ENCODE data around the gene ADARB2.

The ADARB2 gene

DNA sequence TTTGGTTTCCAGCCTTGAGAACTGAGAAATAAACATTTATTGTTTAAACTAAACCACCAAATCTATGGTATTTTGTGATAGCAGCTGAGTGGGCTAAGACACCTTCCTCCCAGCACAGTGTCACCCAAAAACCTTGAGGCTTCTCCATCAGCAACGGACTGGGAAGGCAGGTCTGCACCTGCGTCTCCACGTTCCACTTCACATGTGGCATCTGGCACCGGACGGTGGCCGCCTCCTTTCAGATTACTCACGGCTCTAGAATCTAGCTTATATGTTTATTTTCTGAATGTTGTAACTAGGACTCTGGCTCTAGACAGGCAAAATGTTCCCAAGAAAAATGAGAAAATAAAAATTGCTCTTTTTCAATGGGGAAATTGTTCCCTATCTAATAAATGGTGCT, 201.0 kb downstream of the ADARB2 start:
- no peaks in the 10 kb centered on the region for H3K9me3 ChIP-seq (ENCODE audit: control insufficient read depth in 1 of 2, low read length in 2 of 2)
- H3K27ac ChIP-seq (ENCODE audit: low read length) = no peak overlapping the region
- H3K27me3 ChIP-seq (ENCODE audit: low read depth, low read length) = no peaks in the 10 kb centered on the region
- H3K4me3 ChIP-seq (ENCODE audit: low read depth in 1 of 2, low read length in 2 of 2) = no peak overlapping the region
- H3K36me3 ChIP-seq (ENCODE audit: control insufficient read depth in 1 of 2, insufficient read depth in 2 of 2, low read length in 2 of 2) = no peaks in the 10 kb centered on the region
- no peaks in the 10 kb centered on the region for H3K4me1 ChIP-seq (ENCODE audit: control insufficient read depth in 1 of 2, insufficient read depth in 2 of 2, low read length in 2 of 2)

DNA sequence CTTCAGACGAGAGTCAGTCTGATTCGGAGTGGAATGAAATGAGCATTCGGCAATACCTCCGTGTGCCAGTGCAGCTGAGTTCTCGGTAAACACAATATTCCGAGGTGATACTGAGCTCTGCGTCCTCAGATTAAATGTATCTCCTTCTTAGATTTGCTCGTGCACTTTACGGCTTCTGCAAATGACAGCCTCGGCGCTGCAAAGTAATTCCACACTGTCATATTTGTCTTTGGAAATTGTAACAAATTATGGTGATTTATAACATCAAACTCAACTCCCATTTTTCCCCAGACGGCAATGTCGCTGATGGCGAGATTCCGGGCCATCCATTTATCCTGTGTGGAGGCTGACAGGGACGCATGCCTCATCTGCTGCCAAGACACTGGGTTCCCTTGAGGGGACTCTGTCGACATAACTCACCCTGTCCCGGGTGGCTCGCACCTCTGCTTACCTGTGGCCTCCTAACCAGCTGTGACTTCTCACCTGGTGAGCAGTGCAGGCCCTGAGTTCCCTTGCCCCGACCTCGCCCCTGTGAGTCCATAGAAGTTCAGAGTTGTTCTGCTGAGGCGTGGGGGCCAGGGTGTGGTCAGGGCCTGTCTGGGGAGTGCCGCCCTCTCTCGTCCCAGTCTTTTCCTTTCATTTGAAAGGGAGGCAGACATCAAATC, 201.9 kb downstream of the ADARB2 start:
- Histone ChIP-seq H3K9me3 (ENCODE audit: control insufficient read depth in 1 of 2, low read length in 2 of 2) (no peaks in the 10 kb centered on the region), H3K36me3 (ENCODE audit: control insufficient read depth in 1 of 2, insufficient read depth in 2 of 2, low read length in 2 of 2) (no peaks in the 10 kb centered on the region), H3K4me3 (ENCODE audit: low read depth in 1 of 2, low read length in 2 of 2) (no peak overlapping the region), H3K4me1 (ENCODE audit: control insufficient read depth in 1 of 2, insufficient read depth in 2 of 2, low read length in 2 of 2) (no peaks in the 10 kb centered on the region), H3K27ac (ENCODE audit: low read length) (no peak overlapping the region), H3K27me3 (ENCODE audit: low read depth, low read length) (no peaks in the 10 kb centered on the region)

- Histone ChIP-seq H3K36me3 (ENCODE audit: control insufficient read depth in 1 of 2, insufficient read depth in 2 of 2, low read length in 2 of 2) (no peaks in the 10 kb centered on the region), H3K27ac (ENCODE audit: low read length) (no peak overlapping the region), H3K27me3 (ENCODE audit: low read depth, low read length) (no peaks in the 10 kb centered on the region), H3K9me3 (ENCODE audit: control insufficient read depth in 1 of 2, low read length in 2 of 2) (no peaks in the 10 kb centered on the region), H3K4me3 (ENCODE audit: low read depth in 1 of 2, low read length in 2 of 2) (no peak overlapping the region), H3K4me1 (ENCODE audit: control insufficient read depth in 1 of 2, insufficient read depth in 2 of 2, low read length in 2 of 2) (no peaks in the 10 kb centered on the region)
Measured at GRCh38 chr10:1534820-1535219, 202.5 kb downstream of the ADARB2 start.

DNA sequence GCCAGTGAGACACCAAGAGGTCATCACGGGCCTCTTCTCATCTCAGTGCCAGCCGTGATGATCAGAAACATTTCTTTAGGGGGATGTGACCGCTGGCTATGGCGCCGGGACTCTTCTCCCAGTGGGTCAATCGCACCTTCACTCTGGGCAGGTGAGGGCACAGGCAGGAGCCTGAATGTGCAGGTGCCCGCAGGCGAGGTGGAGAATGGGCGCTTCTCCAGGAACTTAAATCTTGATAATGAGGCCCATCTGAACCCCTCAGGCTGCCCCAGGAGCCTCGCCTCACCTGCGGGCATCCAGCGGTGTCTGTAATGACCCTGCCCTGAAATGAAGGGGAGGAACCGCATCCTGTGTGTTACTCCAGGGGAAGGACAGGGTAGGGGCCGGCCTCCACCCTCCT, 204.7 kb downstream of the ADARB2 start:
- no peaks in the 10 kb centered on the region for H3K27me3 ChIP-seq (ENCODE audit: low read depth, low read length)
- no peaks in the 10 kb centered on the region for H3K4me1 ChIP-seq (ENCODE audit: control insufficient read depth in 1 of 2, insufficient read depth in 2 of 2, low read length in 2 of 2)
- H3K36me3 ChIP-seq (ENCODE audit: control insufficient read depth in 1 of 2, insufficient read depth in 2 of 2, low read length in 2 of 2) = no peaks in the 10 kb centered on the region
- no peak overlapping the region for H3K27ac ChIP-seq (ENCODE audit: low read length)
- H3K4me3 ChIP-seq (ENCODE audit: low read depth in 1 of 2, low read length in 2 of 2) = no peak overlapping the region
- H3K9me3 ChIP-seq (ENCODE audit: control insufficient read depth in 1 of 2, low read length in 2 of 2) = no peaks in the 10 kb centered on the region

DNA sequence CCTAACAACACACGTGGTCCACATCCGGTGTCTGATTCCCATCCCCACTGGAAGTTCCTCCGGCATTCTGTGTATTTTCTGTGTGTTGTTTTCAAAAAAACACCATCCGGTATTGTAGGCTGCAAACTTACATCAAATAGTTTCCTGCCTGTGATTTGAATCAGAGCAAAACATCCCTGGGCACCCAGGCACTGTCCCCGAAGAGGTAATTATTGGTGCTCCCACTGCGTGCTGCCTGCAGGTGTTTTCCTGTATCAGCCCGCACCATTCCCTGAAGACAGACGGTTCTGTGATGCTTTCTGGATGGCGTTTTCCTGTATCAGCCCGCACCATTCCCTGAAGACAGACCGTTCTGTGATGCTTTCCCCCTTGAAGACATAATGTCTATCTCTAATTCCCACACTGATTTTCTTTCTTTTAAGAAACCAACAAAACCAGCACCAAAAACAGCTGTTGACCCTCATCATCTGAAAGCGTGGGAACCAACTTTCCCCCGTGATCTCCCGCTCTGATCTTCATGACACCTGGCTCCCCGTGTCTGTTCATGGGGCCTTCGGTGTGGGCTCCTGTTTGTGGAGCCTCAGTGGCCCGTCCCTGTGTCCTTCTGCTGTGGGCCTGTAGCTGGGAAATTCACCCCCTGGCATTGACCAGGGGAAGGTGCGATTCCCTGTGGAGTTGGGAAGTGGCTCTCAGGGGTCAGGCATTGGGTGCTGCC, 205.3 kb downstream of the ADARB2 start:
- H3K4me1 ChIP-seq (ENCODE audit: control insufficient read depth in 1 of 2, insufficient read depth in 2 of 2, low read length in 2 of 2) = no peaks in the 10 kb centered on the region
- no peaks in the 10 kb centered on the region for H3K27me3 ChIP-seq (ENCODE audit: low read depth, low read length)
- no peaks in the 10 kb centered on the region for H3K36me3 ChIP-seq (ENCODE audit: control insufficient read depth in 1 of 2, insufficient read depth in 2 of 2, low read length in 2 of 2)
- H3K27ac ChIP-seq (ENCODE audit: low read length) = no peak overlapping the region
- H3K4me3 ChIP-seq (ENCODE audit: low read depth in 1 of 2, low read length in 2 of 2) = no peak overlapping the region
- no peaks in the 10 kb centered on the region for H3K9me3 ChIP-seq (ENCODE audit: control insufficient read depth in 1 of 2, low read length in 2 of 2)

- H3K27ac ChIP-seq (ENCODE audit: low read length) = no peak overlapping the region
- H3K27me3 ChIP-seq (ENCODE audit: low read depth, low read length) = no peaks in the 10 kb centered on the region
- H3K36me3 ChIP-seq (ENCODE audit: control insufficient read depth in 1 of 2, insufficient read depth in 2 of 2, low read length in 2 of 2) = no peaks in the 10 kb centered on the region
Measured at GRCh38 chr10:1530871-1531517, 206.3 kb downstream of the ADARB2 start.

DNA sequence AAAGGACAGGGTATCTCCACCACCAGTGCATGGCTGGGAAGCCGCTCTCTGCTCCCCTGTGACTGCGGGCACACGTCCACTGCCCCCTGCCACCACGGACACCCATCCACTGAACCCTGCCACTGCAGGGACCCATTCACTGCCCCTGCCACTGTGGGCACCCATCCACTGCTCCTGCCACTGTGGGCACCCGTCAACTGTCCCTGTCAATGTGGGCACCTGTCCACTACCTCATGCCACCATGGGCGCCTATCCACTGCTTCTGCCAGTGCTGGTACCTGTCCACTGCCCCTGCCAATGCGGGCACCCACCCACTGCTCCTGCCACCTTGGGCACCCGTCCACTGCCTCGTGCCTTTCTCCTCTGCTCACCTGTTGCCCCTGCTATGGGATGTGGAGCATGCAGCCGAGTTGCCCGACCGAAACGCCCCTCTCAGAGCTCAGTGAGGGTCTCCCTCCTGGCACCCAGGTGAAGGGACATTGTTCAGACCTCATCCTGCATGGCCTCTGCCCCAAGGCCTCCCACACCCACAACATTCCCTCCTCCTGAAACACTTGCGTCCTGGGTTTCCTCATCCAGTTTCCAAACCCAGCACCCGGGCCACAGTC, 207.4 kb downstream of the ADARB2 start:
- Histone ChIP-seq H3K27ac (ENCODE audit: low read length) (no peak overlapping the region), H3K27me3 (ENCODE audit: low read depth, low read length) (no peaks in the 10 kb centered on the region), H3K9me3 (ENCODE audit: control insufficient read depth in 1 of 2, low read length in 2 of 2) (no peaks in the 10 kb centered on the region)

More at GRCh38 chr10:1530871-1531517, 206.3 kb downstream of the ADARB2 start:
- Histone ChIP-seq H3K4me3 (ENCODE audit: low read depth in 1 of 2, low read length in 2 of 2) (no peak overlapping the region), H3K9me3 (ENCODE audit: control insufficient read depth in 1 of 2, low read length in 2 of 2) (no peaks in the 10 kb centered on the region), H3K4me1 (ENCODE audit: control insufficient read depth in 1 of 2, insufficient read depth in 2 of 2, low read length in 2 of 2) (no peaks in the 10 kb centered on the region)

DNA sequence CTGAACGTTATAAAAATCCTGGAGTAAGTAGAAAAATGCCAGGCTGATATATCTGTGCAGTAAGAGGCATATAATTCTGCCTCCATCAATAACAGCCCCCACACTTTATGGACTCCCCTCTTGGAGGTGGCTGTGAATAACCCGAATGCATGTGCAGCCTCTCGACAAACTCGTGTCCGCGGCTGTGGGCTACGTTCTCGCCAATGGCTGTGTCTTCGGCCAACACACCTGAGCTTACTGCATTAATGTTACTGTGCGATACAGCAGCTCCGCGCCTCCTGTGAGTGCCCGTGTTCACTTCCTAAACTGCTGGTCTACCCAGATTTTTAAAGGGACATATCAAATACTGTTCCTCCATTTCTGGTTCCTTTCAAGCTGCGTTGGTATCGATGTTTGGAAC, 209.4 kb downstream of the ADARB2 start:
- Histone ChIP-seq H3K36me3 (ENCODE audit: control insufficient read depth in 1 of 2, insufficient read depth in 2 of 2, low read length in 2 of 2) (no peaks in the 10 kb centered on the region), H3K9me3 (ENCODE audit: control insufficient read depth in 1 of 2, low read length in 2 of 2) (no peaks in the 10 kb centered on the region), H3K27ac (ENCODE audit: low read length) (no peak overlapping the region), H3K4me1 (ENCODE audit: control insufficient read depth in 1 of 2, insufficient read depth in 2 of 2, low read length in 2 of 2) (no peaks in the 10 kb centered on the region), H3K27me3 (ENCODE audit: low read depth, low read length) (no peaks in the 10 kb centered on the region), H3K4me3 (ENCODE audit: low read depth in 1 of 2, low read length in 2 of 2) (no peak overlapping the region)

More for the DNA sequence above, 207.4 kb downstream of the ADARB2 start:
- no peaks in the 10 kb centered on the region for H3K4me1 ChIP-seq (ENCODE audit: control insufficient read depth in 1 of 2, insufficient read depth in 2 of 2, low read length in 2 of 2)
- H3K4me3 ChIP-seq (ENCODE audit: low read depth in 1 of 2, low read length in 2 of 2) = no peak overlapping the region
- H3K36me3 ChIP-seq (ENCODE audit: control insufficient read depth in 1 of 2, insufficient read depth in 2 of 2, low read length in 2 of 2) = no peaks in the 10 kb centered on the region

- no peaks in the 10 kb centered on the region for H3K36me3 ChIP-seq (ENCODE audit: control insufficient read depth in 1 of 2, insufficient read depth in 2 of 2, low read length in 2 of 2)
- H3K27ac ChIP-seq (ENCODE audit: low read length) = no peak overlapping the region
- H3K4me1 ChIP-seq (ENCODE audit: control insufficient read depth in 1 of 2, insufficient read depth in 2 of 2, low read length in 2 of 2) = no peaks in the 10 kb centered on the region
- no peaks in the 10 kb centered on the region for H3K27me3 ChIP-seq (ENCODE audit: low read depth, low read length)
- no peaks in the 10 kb centered on the region for H3K9me3 ChIP-seq (ENCODE audit: control insufficient read depth in 1 of 2, low read length in 2 of 2)
- H3K4me3 ChIP-seq (ENCODE audit: low read depth in 1 of 2, low read length in 2 of 2) = peak overlapping the region in 1 of 2 donors; percentile 15
Measured at GRCh38 chr10:1526436-1527055, 210.8 kb downstream of the ADARB2 start.

DNA sequence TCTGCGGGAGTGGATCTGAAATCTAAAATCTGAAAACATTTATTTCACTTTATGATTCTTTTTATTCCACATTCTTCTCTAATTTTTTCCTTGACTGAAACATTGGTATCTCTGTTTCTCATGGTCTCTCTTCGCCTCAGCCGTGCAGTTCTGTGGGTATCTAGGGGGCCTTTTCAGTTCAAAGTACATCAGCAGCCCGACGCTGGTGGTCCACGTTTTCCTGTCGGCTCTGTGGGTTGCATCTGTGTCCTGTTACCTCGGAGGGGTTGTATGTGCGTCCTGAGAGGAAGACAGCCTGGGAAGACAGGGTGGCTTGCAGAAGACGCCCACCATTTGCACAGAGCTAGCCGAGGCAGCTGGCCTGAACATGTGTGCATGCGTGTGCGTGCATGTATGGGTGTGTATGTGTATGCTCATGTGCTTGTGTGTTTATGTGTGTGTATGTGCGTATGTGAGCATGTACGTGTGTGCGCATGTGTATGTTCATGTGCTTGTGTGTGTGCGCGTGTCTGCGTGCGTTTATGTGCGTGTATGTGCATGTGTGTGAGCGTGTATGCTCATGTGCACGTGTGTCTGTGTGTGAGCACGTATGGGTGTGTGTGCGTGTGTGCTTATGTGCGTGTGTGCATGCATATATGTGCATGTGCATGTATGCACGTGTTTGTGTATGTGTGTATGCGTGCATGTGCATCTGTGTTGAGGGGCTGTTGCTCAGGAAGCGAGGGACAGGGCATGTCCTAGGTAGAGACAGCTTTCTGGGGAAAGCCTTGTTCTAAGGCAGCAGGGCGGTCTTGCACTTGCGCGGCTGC, 211.8 kb downstream of the ADARB2 start:
- H3K4me3 ChIP-seq (ENCODE audit: low read depth in 1 of 2, low read length in 2 of 2) = no peak overlapping the region
- no peaks in the 10 kb centered on the region for H3K36me3 ChIP-seq (ENCODE audit: control insufficient read depth in 1 of 2, insufficient read depth in 2 of 2, low read length in 2 of 2)
- no peaks in the 10 kb centered on the region for H3K27me3 ChIP-seq (ENCODE audit: low read depth, low read length)
- no peaks in the 10 kb centered on the region for H3K4me1 ChIP-seq (ENCODE audit: control insufficient read depth in 1 of 2, insufficient read depth in 2 of 2, low read length in 2 of 2)
- H3K27ac ChIP-seq (ENCODE audit: low read length) = no peak overlapping the region
- H3K9me3 ChIP-seq (ENCODE audit: control insufficient read depth in 1 of 2, low read length in 2 of 2) = no peaks in the 10 kb centered on the region

Measured in muscle layer of duodenum (tissue), 2 donors.